Measurements from ENCODE around the gene GSG1.
"Not testable (repeated sequence)": the region's sequence is repeated elsewhere in the genome, so short reads cannot be mapped to it uniquely, and the experiment has no call there.

GSG1 gene

DNA sequence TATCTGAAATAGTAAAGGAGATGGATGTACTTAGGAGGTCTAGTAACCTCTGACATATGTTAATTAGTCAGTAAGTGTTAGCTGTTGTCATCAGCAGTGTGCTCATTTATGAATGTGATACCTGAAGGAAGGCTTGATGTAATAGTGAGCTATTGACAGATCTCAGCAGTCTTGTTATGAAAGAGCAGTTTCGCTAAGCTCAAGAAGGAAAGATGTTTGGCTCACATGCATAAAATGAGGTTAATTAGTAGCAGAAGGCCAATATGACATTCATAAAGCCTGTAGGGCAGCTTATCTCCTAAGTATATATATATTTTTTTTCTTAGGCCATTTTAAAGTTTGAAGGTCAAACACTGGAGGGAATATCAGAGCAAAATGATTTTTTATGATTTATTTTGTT is 56.5 kb downstream of the GSG1 start:
- DNase-seq (ENCODE audit: low read depth) = no peak
- Histone ChIP-seq H3K9me3 (ENCODE audit: control insufficient read depth, low read length) (no peaks in the 10 kb centered on the region), H3K27me3 (replicated peaks; ENCODE audit: control insufficient read depth, insufficient read depth, low read length) (no peaks in the 10 kb centered on the region), H3K4me3 (ENCODE audit: low read length) (no peak overlapping the region), H3K4me1 (ENCODE audit: control insufficient read depth, insufficient read depth, low read length) (peaks cover 29% of the 10 kb centered on the region), H3K36me3 (ENCODE audit: control insufficient read depth, insufficient read depth, low read length, severe bottlenecking) (no peaks in the 10 kb centered on the region), H3K9ac (ENCODE audit: low read length) (no peak overlapping the region)

GRCh38 chr12:13045816-13046215 is 57.7 kb downstream of the GSG1 start:
- no peak for DNase-seq (ENCODE audit: low read depth)

DNA sequence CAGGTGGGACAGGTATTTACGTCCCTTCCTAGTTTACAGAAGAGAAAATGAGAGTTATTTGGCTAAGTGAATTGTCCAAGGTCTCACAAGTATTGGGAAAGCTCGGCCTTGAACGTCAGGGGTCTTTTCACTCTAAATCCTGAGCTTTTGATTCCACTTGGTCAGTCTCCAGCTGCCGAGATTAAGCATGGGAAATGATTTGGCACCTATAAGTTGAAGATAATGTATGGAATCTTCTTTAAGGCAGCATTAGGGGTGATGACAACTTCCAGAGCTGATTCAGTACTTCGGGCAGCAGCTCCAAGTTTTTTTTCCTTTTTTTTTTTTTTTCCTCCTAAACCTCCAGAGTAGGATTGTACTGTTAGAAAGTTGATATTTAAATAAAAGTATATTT is 58.6 kb downstream of the GSG1 start:
- Histone ChIP-seq H3K27me3 (replicated peaks; ENCODE audit: control insufficient read depth, insufficient read depth, low read length) (no peaks in the 10 kb centered on the region), H3K9me3 (ENCODE audit: control insufficient read depth, low read length) (no peaks in the 10 kb centered on the region), H3K4me3 (ENCODE audit: low read length) (peak overlapping the region; percentile 96), H3K36me3 (ENCODE audit: control insufficient read depth, insufficient read depth, low read length, severe bottlenecking) (no peaks in the 10 kb centered on the region), H3K9ac (ENCODE audit: low read length) (peak overlapping the region; percentile 91), H3K4me1 (ENCODE audit: control insufficient read depth, insufficient read depth, low read length) (peaks cover 24% of the 10 kb centered on the region)
- DNase-seq (ENCODE audit: low read depth) = peak; percentile 32

More at GRCh38 chr12:13045816-13046215, 57.7 kb downstream of the GSG1 start:
- Histone ChIP-seq H3K36me3 (ENCODE audit: control insufficient read depth, insufficient read depth, low read length, severe bottlenecking) (no peaks in the 10 kb centered on the region), H3K9ac (ENCODE audit: low read length) (no peak overlapping the region), H3K4me3 (ENCODE audit: low read length) (no peak overlapping the region), H3K27me3 (replicated peaks; ENCODE audit: control insufficient read depth, insufficient read depth, low read length) (no peaks in the 10 kb centered on the region), H3K4me1 (ENCODE audit: control insufficient read depth, insufficient read depth, low read length) (peaks cover 29% of the 10 kb centered on the region), H3K9me3 (ENCODE audit: control insufficient read depth, low read length) (no peaks in the 10 kb centered on the region)

GRCh38 chr12:13044002-13044905 is 59.2 kb downstream of the GSG1 start, which contains the start of gene FAM234B:
FAM234B (plus strand) TSS chr12:13044381; CDS start chr12:13044404, 23 bp downstream.
- DNase-seq (ENCODE audit: low read depth) = peak; percentile 85
- Histone ChIP-seq H3K4me3 (ENCODE audit: low read length) (peak within 1 kb of the TSS; percentile 96), H3K36me3 (ENCODE audit: control insufficient read depth, insufficient read depth, low read length, severe bottlenecking) (no peaks in the 10 kb centered on the region), H3K9ac (ENCODE audit: low read length) (peak within 1 kb of the TSS; percentile 91), H3K27me3 (replicated peaks; ENCODE audit: control insufficient read depth, insufficient read depth, low read length) (no peaks in the 10 kb centered on the region), H3K9me3 (ENCODE audit: control insufficient read depth, low read length) (no peaks in the 10 kb centered on the region), H3K4me1 (ENCODE audit: control insufficient read depth, insufficient read depth, low read length) (peaks cover 22% of the 10 kb centered on the region)

DNA sequence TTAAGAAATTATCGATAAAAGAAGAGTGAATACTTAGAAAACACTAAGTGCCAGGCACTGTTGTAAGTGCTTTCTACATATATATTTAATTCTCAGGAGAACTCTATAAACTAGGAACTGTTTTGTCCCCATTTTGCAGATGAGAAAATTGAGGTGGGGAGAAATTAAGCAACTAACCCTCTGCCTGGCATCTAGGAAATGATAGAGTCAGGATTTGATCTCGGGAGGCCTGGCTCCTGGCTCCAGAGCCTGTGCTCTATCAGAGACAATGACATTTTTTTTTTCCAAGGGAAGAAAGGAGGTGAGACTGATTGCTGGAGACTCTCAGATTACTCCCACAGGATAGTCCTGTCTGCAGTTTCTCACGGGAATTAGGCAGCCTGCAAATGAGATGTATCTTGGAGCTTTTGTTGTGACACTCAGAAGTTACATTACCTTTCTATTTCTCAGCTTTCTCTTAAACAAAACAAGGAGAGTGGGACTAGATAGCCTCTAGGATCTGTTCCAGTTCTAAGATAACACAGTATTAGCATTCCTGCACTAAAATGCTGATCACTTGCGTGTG is 60.7 kb downstream of the GSG1 start:
- no peak overlapping the region for H3K4me3 ChIP-seq (ENCODE audit: low read length)
- H3K27me3 ChIP-seq (replicated peaks; ENCODE audit: control insufficient read depth, insufficient read depth, low read length) = no peaks in the 10 kb centered on the region
- H3K9me3 ChIP-seq (ENCODE audit: control insufficient read depth, low read length) = no peaks in the 10 kb centered on the region
- no peaks in the 10 kb centered on the region for H3K36me3 ChIP-seq (ENCODE audit: control insufficient read depth, insufficient read depth, low read length, severe bottlenecking)
- DNase-seq (ENCODE audit: low read depth) = no peak
- H3K4me1 ChIP-seq (ENCODE audit: control insufficient read depth, insufficient read depth, low read length) = peaks cover 35% of the 10 kb centered on the region
- H3K9ac ChIP-seq (ENCODE audit: low read length) = no peak overlapping the region

DNA sequence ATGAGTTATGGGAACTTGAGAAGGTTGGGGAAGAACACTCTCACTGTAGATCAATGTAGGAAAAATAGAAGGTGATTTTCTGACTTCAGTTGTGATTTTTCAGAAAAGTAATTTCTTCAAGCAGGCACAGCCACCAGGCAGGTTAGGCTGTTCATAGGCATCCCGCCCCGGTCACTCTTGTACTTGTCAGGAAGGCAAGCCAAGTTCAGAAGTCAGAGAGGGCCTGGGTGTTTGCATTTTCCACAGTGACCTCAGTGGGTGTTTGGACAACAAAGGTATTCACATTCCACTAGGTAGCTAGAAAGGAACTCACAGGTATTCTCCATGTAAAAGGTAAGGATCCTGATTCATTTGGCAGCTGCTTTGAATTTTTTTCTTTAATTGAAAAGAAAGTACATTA is 62.2 kb downstream of the GSG1 start:
- no peaks in the 10 kb centered on the region for H3K9me3 ChIP-seq (ENCODE audit: control insufficient read depth, low read length)
- peaks cover 35% of the 10 kb centered on the region for H3K4me1 ChIP-seq (ENCODE audit: control insufficient read depth, insufficient read depth, low read length)
- no peak for DNase-seq (ENCODE audit: low read depth)
- H3K27me3 ChIP-seq (replicated peaks; ENCODE audit: control insufficient read depth, insufficient read depth, low read length) = no peaks in the 10 kb centered on the region
- no peaks in the 10 kb centered on the region for H3K36me3 ChIP-seq (ENCODE audit: control insufficient read depth, insufficient read depth, low read length, severe bottlenecking)
- no peak overlapping the region for H3K9ac ChIP-seq (ENCODE audit: low read length)
- no peak overlapping the region for H3K4me3 ChIP-seq (ENCODE audit: low read length)

DNA sequence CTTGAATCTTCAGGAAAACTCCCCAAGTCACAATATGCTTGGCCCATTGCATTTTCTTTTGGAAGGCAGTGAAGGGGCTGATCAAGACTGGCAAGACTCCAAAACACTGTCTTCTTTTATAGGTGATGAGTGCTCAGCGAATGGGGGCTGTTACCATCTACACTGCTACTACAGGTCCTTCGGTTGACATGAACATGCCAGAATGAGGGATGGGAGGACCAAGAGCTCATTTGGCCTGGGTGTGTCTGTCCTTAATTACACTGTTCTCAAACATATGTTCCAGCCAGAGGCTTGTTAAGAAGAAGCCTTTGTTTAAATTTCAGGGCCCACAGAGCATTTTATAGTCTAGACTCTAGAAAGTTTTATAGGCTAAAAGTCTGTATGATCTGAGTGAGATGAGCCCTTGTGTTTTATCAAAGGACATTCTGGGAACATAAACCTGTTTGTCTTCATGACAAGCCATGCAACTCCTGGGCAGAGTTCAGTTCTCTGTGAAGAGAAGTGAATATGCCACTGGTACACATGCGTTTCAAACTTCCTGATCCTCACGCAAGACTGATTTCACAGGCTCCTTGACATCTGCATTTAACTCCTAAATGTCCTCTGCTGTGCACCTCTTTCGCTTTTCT is 64.0 kb downstream of the GSG1 start:
- Histone ChIP-seq H3K36me3 (ENCODE audit: control insufficient read depth, insufficient read depth, low read length, severe bottlenecking) (no peaks in the 10 kb centered on the region), H3K9me3 (ENCODE audit: control insufficient read depth, low read length) (no peaks in the 10 kb centered on the region), H3K27me3 (replicated peaks; ENCODE audit: control insufficient read depth, insufficient read depth, low read length) (no peaks in the 10 kb centered on the region), H3K9ac (ENCODE audit: low read length) (no peak overlapping the region), H3K4me1 (ENCODE audit: control insufficient read depth, insufficient read depth, low read length) (peaks cover 23% of the 10 kb centered on the region), H3K4me3 (ENCODE audit: low read length) (no peak overlapping the region)
- DNase-seq (ENCODE audit: low read depth) = no peak

GRCh38 chr12:13038491-13039161 is 64.8 kb downstream of the GSG1 start:
- DNase-seq (ENCODE audit: low read depth) = peak; percentile 59
- Histone ChIP-seq H3K4me3 (ENCODE audit: low read length) (peak overlapping the region; percentile 20), H3K27me3 (replicated peaks; ENCODE audit: control insufficient read depth, insufficient read depth, low read length) (no peaks in the 10 kb centered on the region), H3K9me3 (ENCODE audit: control insufficient read depth, low read length) (no peaks in the 10 kb centered on the region), H3K9ac (ENCODE audit: low read length) (peak overlapping the region; percentile 27), H3K4me1 (ENCODE audit: control insufficient read depth, insufficient read depth, low read length) (peaks cover 27% of the 10 kb centered on the region), H3K36me3 (ENCODE audit: control insufficient read depth, insufficient read depth, low read length, severe bottlenecking) (no peaks in the 10 kb centered on the region)

GRCh38 chr12:13036881-13037280 is 66.6 kb downstream of the GSG1 start:
- no peaks in the 10 kb centered on the region for H3K9me3 ChIP-seq (ENCODE audit: control insufficient read depth, low read length)
- no peaks in the 10 kb centered on the region for H3K27me3 ChIP-seq (replicated peaks; ENCODE audit: control insufficient read depth, insufficient read depth, low read length)
- H3K9ac ChIP-seq (ENCODE audit: low read length) = no peak overlapping the region
- H3K4me1 ChIP-seq (ENCODE audit: control insufficient read depth, insufficient read depth, low read length) = peaks cover 25% of the 10 kb centered on the region
- H3K36me3 ChIP-seq (ENCODE audit: control insufficient read depth, insufficient read depth, low read length, severe bottlenecking) = no peaks in the 10 kb centered on the region
- H3K4me3 ChIP-seq (ENCODE audit: low read length) = no peak overlapping the region
- DNase-seq (ENCODE audit: low read depth) = no peak

- H3K9me3 ChIP-seq (ENCODE audit: control insufficient read depth, low read length); H3K4me3 ChIP-seq (ENCODE audit: low read length); H3K9ac ChIP-seq (ENCODE audit: low read length); H3K27me3 ChIP-seq (replicated peaks; ENCODE audit: control insufficient read depth, insufficient read depth, low read length); H3K36me3 ChIP-seq (ENCODE audit: control insufficient read depth, insufficient read depth, low read length, severe bottlenecking); DNase-seq (ENCODE audit: low read depth): not testable (repeated sequence)
- H3K4me1 ChIP-seq (ENCODE audit: control insufficient read depth, insufficient read depth, low read length) = peaks cover 25% of the 10 kb centered on the region
Measured at GRCh38 chr12:13035335-13035734, 68.1 kb downstream of the GSG1 start.
